Type B pancreatic cell (in vitro differentiated cells): ENCODE results near the gene RAB10. TPM values are rescaled to one million over a fixed set of nuclear protein-coding genes. Genes with fewer than 3 reads are reported as not detected.

Experiments
- DNase-seq: peaks from one replicate; pipeline ENCODE4 v3.0.0; 2021; ENCODE audit warnings: mixed read lengths; ENCODE audit not compliant: unreplicated experiment; ENCODE audit errors: extremely low spot score
- H3K27ac Mint-ChIP-seq: 2 replicates; pipeline ENCODE4 v1.8.0; 2021; ENCODE audit warnings: mild to moderate bottlenecking, mixed read lengths
- H3K27me3 Mint-ChIP-seq: 2 replicates; pipeline ENCODE4 v1.8.0; 2021; ENCODE audit warnings: mixed read lengths
- H3K36me3 Mint-ChIP-seq: 2 replicates; pipeline ENCODE4 v1.8.0; 2021; ENCODE audit warnings: mixed read lengths
- H3K4me1 Mint-ChIP-seq: one replicate; pipeline ENCODE4 v1.8.0; 2021; ENCODE audit warnings: mixed read lengths; ENCODE audit not compliant: unreplicated experiment
- H3K4me3 Mint-ChIP-seq: 2 replicates; pipeline ENCODE4 v1.8.0; 2021; ENCODE audit warnings: mild to moderate bottlenecking, mixed read lengths
- H3K9me3 Mint-ChIP-seq: 2 replicates; pipeline ENCODE4 v1.8.0; 2021; ENCODE audit warnings: mixed read lengths
- CTCF ChIP-seq: fragments of 200-600 bp; sonication (generic); conservative IDR thresholded peaks from 2 replicates; pipeline ENCODE4 v1.5.0; 2021; ENCODE audit warnings: antibody characterized with exemption, mild to moderate bottlenecking
- total RNA-seq: library from RNA; stranded (reverse); gene quantifications from 2 replicates; pipeline ENCODE4 v1.2.1, GENCODE V29; 2021; ENCODE audit warnings: low replicate concordance

The RAB10 gene
- total RNA-seq, 1 donor from 2014 or later, result 143 TPM

GRCh38 chr2:26141145-26141769 is 107.4 kb downstream of the RAB10 start:
- Mint-ChIP-seq H3K9me3 (no peaks in the 10 kb centered on the region), H3K4me3 (no peak overlapping the region), H3K4me1 (peaks cover 5% of the 10 kb centered on the region), H3K27me3 (peaks cover 3% of the 10 kb centered on the region), H3K36me3 (no peaks in the 10 kb centered on the region), H3K27ac (no peak overlapping the region)
- TF ChIP-seq CTCF, result no peak
- DNase-seq, result no peak

DNA sequence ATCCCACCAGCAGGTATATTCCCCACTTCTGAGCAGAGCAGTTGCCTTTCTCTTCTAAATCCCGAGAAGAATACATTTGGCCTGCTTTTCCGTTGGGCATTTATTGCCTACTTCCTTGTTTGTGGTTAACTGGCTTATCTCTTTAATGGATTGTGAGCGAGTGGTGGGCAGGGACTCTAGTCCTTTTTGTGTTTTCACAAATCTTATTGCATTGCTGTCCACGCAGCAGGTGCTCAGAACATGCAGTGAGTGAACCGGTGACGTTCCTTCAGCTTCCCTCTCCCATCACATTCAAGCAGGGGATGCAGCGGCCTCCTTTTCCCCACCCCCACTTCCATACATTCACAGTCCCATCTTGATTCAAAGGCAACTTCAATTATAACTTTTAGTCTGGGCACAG is 110.1 kb downstream of the RAB10 start:
- Mint-ChIP-seq H3K9me3 (no peaks in the 10 kb centered on the region), H3K27me3 (peaks cover 9% of the 10 kb centered on the region), H3K27ac (peak overlapping the region; percentile 18), H3K36me3 (no peaks in the 10 kb centered on the region), H3K4me3 (no peak overlapping the region), H3K4me1 (peaks cover 5% of the 10 kb centered on the region)
- TF ChIP-seq CTCF, result no peak
- DNase-seq, result no peak

DNA sequence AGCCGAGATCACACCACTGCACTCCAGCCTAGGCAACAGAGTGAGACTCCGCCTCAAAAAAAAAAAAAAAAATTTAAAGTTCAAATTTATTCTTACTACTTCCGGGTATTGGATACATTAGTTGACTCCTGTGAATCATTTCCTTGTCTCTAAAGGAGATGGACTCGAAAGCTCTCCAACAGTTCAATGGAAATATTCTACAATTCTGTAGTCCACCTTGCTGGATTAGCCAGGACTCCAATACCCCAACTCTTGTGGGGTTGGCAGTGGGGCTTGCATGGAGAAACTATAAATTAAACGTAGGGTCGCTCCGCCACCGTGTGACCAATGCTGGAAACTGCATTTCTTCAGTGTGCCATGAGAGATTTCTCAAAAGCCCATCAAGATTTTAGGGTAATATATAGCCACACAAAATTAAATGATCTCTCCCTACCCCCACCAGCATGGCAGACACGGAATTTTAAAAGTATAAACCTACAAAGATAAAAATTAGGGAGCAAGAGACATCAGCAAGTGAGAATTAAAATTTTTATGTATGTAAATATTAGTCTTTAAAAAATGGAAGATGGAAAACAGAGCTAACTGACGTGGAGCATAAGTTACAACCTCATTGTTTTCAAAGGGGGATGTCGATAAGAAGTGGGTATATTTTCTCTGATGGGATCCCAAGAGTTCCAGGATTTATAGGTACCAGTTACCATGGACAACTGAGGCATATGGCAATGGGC is 111.2 kb downstream of the RAB10 start:
- Mint-ChIP-seq H3K4me3 (no peak overlapping the region), H3K27ac (no peak overlapping the region), H3K27me3 (peaks cover 14% of the 10 kb centered on the region), H3K36me3 (no peaks in the 10 kb centered on the region), H3K4me1 (peaks cover 5% of the 10 kb centered on the region), H3K9me3 (no peaks in the 10 kb centered on the region)
- DNase-seq, result no peak
- TF ChIP-seq CTCF, result peak; percentile 89

DNA sequence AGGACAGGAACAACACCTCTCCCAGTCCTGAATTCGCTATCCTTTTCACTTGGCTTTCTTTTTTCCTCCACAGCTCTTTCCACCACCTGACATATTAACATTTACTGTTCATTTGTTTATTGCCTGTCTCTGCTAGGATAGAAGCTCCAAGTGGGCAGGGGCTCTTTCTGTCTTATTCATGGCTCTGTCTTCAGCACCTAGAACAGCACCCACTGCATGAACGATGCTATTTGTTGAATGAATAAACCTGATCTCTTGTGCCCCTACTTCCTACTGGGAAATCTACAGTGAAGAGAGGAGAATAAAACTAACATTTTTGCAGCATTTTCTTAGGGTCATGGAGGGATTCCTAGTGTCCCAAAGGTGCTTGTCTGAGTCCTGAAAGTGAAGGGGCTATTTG is 114.6 kb downstream of the RAB10 start:
- TF ChIP-seq CTCF, result no peak
- peaks cover 5% of the 10 kb centered on the region for H3K4me1 Mint-ChIP-seq
- H3K27ac Mint-ChIP-seq, result no peak overlapping the region

DNA sequence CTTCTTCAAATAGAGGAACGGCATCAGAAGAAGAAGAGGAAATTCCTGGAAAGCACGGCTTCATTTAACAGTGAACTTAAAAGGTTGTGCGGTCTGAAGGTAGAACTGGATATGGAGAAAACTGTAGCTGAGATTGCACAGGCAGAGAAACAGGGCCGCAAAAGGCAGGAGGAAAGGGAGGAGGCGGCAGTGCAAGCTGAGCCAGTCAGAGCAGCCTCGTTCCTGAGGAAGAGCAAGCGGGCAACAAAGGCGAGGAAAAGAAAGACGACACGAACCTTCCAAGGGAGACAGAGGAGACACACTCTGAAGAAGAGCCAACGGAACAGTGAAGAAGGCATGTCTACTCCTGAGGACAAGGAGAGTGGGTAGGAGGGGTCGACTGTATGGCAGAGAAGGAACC is 116.4 kb downstream of the RAB10 start:
- H3K36me3 Mint-ChIP-seq, result no peaks in the 10 kb centered on the region
- H3K9me3 Mint-ChIP-seq, result no peaks in the 10 kb centered on the region
- H3K4me3 Mint-ChIP-seq, result no peak overlapping the region
- no peak for TF ChIP-seq CTCF
- DNase-seq, result no peak
- H3K27me3 Mint-ChIP-seq, result peaks cover 18% of the 10 kb centered on the region
- H3K27ac Mint-ChIP-seq, result no peak overlapping the region
- peaks cover under 1% of the 10 kb centered on the region for H3K4me1 Mint-ChIP-seq

More for the DNA sequence above, 114.6 kb downstream of the RAB10 start:
- H3K4me3 Mint-ChIP-seq, result no peak overlapping the region
- H3K27me3 Mint-ChIP-seq, result peaks cover 16% of the 10 kb centered on the region
- H3K9me3 Mint-ChIP-seq, result no peaks in the 10 kb centered on the region
- no peak for DNase-seq
- no peaks in the 10 kb centered on the region for H3K36me3 Mint-ChIP-seq
